GM12891 (cell line): ENCODE measurements around the gene RNF169.
A peak's percentile ranks its signal among the peaks of the same experiment; 100 is the strongest.
"Not testable (repeated sequence)": the region's sequence is repeated elsewhere in the genome, so short reads cannot be mapped to it uniquely, and the experiment has no call there.

ENCODE experiments used
- DNase-seq: peaks from one replicate; pipeline ENCODE4 v3.0.0; 2011; ENCODE audit warnings: low spot score; ENCODE audit not compliant: insufficient read length
- FAIRE-seq: peaks from 2 replicates; lab custom pipeline; 2011; peaks lifted over from hg19 to GRCh38; lab: Jason Lieb, UNC
- PAX5 ChIP-seq: IDR thresholded peaks from 2 replicates; pipeline ENCODE4 v1.6.1; 2011; ENCODE audit warnings: low read length, moderate library complexity, mild to moderate bottlenecking; ENCODE audit not compliant: insufficient read depth, severe bottlenecking
- POLR2A ChIP-seq: IDR thresholded peaks from 2 replicates; pipeline ENCODE4 v1.6.1; 2011; ENCODE audit warnings: low read depth, low read length, control low read depth
- POLR2AphosphoS5 ChIP-seq: IDR thresholded peaks from 2 replicates; pipeline ENCODE4 v1.6.1; 2011; ENCODE audit warnings: low read depth, low read length, control low read depth
- POU2F2 ChIP-seq: IDR thresholded peaks from 2 replicates; pipeline ENCODE4 v1.6.1; 2011; ENCODE audit warnings: low read depth, mild to moderate bottlenecking, control low read depth, low read length, moderate library complexity
- SPI1 ChIP-seq: IDR thresholded peaks from 2 replicates; pipeline ENCODE4 v1.6.1; 2011; ENCODE audit warnings: low read depth, low read length, control low read depth
- TAF1 ChIP-seq: IDR thresholded peaks from 2 replicates; pipeline ENCODE4 v1.6.1; 2011; ENCODE audit warnings: low read depth, low read length, control low read depth

RNF169 gene

DNA sequence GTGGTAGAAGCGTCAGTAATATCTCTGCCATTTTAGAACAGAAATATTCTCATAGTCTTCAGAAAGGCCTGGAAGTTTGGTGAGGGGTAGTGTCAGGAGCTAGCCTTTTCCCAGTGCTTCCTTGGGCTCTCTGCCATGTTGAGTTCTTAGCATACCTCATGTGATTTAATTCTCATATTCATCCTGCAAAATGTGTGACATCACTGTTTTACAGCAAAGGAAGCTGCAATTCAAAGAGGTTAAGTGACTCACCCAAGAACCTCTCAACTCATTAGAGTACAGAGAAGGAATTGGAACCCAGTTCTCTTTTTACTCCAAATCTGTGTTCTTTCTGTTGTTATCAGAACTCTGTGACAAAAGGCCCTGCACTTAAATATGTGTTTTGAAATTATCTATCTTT, 72.1 kb downstream of the RNF169 start:
- DNase-seq (no peak), FAIRE-seq (no peak)
- TF ChIP-seq PAX5 (no peak), POLR2AphosphoS5 (no peak), POU2F2 (no peak), TAF1 (no peak), POLR2A (no peak), SPI1 (no peak)

DNA sequence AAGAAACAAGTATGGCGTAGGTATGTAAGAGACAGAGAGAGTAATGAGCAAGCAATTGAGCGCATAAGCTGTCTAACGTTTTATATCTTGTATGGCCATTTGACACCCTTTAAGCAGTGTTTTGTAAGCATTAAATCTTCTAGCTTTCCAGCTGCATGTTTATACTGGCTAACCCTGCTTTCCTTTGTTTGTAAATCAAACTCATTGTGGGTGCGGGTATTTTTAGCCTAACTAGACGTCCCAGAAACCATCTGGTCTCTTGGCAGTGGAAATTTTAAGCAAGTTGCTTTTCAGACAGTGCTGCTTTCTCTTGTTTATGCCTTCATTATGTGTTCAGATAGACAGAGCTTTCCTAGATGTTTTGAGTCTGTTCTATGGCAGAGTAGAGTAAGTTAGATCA, 73.5 kb downstream of the RNF169 start:
- DNase-seq (no peak), FAIRE-seq (no peak)

DNA sequence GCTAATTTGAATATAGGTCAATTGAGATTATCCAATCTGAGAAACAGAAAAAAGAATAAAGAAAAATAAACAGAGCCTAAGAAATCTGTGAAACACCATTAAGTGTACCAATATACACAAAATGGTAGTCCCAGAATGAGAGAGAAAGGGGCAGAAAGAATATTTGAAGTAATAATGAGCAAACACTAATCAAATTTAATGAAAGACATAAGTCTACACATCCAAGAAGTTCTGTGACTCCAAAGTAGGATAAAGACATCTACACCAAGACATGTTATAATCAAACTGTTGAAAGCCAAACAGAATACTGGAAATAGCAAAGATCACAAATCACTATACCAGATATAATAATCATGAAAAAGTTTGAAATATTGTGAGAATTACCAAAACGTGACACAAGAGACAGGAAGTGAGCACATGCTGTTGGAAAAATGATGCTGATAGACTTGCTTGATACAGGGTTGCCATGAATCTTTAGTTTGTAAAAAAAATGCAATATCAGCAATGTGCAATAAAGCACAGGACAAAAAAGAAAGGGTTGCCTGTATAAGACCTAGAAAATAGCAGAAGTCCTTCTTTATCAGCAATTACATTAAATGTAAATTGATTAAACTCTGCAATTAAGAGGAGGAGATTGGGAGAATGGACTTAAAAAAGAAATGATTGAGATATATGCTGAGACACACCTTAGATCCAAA, 75.8 kb downstream of the RNF169 start:
- DNase-seq (no peak), FAIRE-seq (no peak)
- no peak for TF ChIP-seq POLR2AphosphoS5
- no peak for TF ChIP-seq POU2F2
- TF ChIP-seq SPI1, result no peak
- no peak for TF ChIP-seq POLR2A
- no peak for TF ChIP-seq PAX5
- no peak for TF ChIP-seq TAF1

More for the DNA sequence above, 73.5 kb downstream of the RNF169 start:
- TF ChIP-seq SPI1, result no peak
- TF ChIP-seq POU2F2, result no peak
- TF ChIP-seq PAX5, result no peak
- TF ChIP-seq POLR2AphosphoS5, result no peak
- TF ChIP-seq POLR2A, result no peak
- no peak for TF ChIP-seq TAF1

DNA sequence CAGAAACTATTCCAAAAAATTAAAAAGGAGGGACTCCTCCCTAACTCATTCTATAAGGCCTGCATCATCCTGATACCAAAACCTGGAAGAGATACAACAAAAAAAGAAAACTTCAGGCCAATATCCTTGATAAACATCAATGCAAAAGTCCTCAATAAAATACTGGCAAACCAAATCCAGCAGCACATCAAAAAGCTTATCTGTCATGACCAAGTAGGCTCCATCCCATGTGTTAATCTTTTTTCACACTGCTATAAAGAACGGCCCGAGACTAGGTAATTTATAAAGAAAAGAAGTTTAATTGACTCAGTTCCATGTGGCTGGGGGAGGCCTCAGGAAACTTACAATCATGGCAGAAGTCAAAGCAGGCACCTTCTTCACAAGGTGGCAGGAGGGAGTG, 76.9 kb downstream of the RNF169 start:
- not testable (repeated sequence) for DNase-seq, FAIRE-seq

DNA sequence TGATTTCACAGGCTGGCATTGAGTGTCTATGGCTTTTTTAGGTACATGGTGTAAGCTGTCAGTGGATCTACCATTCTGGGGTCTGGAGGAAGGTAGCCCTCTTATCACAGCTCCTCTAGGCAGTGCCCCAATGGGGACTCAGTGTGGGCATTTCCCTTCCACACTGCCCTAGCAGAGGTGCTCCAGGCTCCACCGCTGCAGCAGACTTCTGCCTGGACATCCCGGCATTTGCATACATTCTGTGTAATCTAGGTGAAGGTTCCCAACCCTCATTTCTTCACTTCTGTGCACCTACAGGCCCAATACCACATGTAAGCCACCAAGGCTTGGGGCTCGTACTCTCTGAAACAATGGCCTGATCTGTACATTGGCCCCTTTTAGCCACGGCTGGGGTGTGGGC, 78.3 kb downstream of the RNF169 start:
- TF ChIP-seq POU2F2 (peak; percentile 81; the same call in 1 of the 2 replicates), POLR2A (no peak)
- FAIRE-seq, result no peak
- no peak for DNase-seq

DNA sequence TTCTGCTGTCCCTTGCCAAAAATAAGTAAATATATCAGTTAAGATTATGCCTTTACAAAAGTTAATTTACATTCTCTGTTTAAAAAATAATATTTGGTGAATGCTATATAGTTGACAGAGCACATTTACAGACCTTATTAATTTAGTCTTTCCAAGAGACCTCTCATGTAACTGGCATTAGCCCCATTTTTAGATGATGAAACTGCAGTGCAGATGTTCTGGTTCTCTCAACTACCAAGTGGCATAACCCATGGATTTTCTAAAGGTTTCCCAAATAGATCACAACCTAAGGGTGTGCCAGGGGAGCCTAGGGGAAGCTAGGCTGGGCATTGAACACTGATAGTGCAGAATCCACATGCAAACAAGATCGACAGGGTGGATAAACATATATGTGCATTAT, 88.5 kb downstream of the RNF169 start:
- DNase-seq (no peak), FAIRE-seq (no peak)
- TF ChIP-seq POLR2A (no peak), POLR2AphosphoS5 (no peak), TAF1 (no peak), PAX5 (no peak)

DNA sequence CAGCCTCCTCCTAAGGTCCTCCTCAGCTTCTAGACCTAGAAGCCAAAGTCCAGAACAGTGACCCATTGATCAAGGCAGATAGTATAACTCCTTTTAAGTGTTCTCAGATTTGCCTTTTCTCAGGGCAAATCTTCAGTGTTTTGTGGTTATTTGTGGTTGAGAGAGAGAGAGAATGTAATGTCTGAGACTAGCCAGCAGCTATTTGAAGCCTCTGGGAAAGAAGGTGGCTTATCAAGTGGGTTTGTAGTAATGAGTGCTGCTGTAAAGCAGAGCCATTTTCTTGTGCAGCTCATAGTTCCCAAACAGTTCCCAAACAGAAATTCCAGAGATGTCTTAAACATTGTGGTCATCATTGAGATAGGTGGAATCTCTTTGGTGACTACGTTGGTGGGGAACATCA, 89.5 kb downstream of the RNF169 start:
- FAIRE-seq, result no peak
- TF ChIP-seq PAX5 (no peak), SPI1 (no peak), TAF1 (no peak), POLR2A (no peak), POU2F2 (no peak), POLR2AphosphoS5 (no peak)
- DNase-seq, result no peak

DNA sequence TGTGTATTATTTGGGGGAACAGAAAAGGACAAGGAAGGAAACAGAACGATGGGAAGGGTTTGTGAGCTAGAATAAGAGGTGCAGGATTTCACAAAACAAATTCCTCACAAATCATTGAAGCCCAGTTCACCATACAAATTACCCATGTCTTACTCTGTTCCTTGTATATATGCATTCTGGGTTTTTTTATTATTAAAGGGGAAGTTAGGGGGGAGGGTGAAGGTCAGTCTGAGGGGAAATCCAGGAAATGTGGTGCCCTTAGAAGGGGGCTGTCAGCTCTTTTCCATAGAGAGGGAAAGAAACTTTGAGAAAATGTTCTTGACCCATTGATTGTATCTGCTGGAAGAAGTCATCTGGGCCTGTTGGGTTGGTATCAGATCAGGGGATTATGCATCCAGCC, 90.8 kb downstream of the RNF169 start:
- no peak for DNase-seq
- TF ChIP-seq PAX5 (no peak), SPI1 (no peak), POLR2AphosphoS5 (no peak), TAF1 (no peak), POU2F2 (no peak), POLR2A (no peak)
- FAIRE-seq, result no peak

DNA sequence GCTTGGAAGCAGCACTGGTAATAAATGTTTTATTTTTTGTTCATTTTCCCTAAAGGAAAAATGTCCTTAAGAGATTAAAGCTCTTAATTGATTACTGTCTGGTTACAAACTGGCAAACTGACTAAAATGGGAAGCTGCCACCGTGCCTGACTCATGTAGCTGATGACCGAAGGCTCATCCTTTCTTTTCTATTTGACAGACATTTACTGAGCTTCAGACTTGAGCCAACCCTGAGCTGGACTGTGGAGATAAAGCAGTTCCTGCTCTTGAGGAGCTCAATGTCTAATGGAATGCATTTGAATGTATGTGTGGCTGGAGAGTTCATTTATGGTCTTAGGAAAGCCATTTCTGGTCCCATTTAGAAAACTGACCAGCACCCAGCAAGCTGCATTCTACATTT, 91.3 kb downstream of the RNF169 start:
- TF ChIP-seq TAF1, result no peak
- TF ChIP-seq POLR2AphosphoS5, result no peak
- no peak for TF ChIP-seq POU2F2
- TF ChIP-seq PAX5, result no peak
- TF ChIP-seq POLR2A, result no peak
- TF ChIP-seq SPI1, result no peak
- FAIRE-seq (no peak), DNase-seq (no peak)

DNA sequence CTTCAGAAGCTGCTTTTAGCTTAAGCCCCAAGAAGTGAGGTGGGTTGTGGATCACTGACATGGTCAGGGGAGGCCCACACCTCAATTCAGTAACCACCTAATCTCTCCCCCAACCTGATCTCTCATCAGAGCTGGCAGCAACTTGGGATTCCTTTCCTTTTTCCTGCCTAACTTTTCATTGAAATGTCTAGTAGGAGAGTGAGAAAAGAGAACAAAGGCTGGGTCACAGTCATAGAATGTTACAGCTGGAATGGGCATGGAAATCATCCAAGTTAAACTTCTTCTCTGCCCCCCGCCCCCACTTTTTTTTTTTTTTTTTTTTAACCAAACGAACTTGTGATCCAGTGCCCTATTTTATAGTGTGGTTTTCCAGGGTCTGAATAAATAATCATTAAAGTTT, 91.8 kb downstream of the RNF169 start:
- FAIRE-seq, result no peak
- TF ChIP-seq TAF1, result no peak
- no peak for TF ChIP-seq POLR2AphosphoS5
- DNase-seq, result no peak

DNA sequence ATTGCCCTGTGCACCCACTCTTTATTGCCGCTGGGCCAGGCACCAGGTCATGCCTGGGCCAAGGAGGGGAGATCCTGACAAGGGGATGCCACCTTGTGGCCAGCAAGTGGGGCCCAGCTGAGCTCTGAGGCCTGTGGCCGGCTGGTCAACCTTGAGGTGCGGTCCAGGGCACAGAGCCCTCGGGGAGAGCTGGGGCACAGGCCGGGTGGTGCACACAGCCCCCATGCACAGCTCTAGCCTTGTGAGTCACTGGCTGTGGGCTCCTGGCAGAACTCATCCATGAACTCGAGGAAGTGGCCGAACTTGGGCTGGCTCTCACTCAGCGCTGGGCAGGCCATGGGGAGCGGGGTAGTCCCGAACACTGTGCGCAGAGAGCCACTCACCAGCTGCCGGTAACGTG, 94.3 kb downstream of the RNF169 start:
- FAIRE-seq (no peak), DNase-seq (no peak)
- no peak for TF ChIP-seq SPI1
- TF ChIP-seq POLR2A, result no peak
- TF ChIP-seq PAX5, result no peak
- no peak for TF ChIP-seq POU2F2
- TF ChIP-seq POLR2AphosphoS5, result no peak
- TF ChIP-seq TAF1, result no peak

DNA sequence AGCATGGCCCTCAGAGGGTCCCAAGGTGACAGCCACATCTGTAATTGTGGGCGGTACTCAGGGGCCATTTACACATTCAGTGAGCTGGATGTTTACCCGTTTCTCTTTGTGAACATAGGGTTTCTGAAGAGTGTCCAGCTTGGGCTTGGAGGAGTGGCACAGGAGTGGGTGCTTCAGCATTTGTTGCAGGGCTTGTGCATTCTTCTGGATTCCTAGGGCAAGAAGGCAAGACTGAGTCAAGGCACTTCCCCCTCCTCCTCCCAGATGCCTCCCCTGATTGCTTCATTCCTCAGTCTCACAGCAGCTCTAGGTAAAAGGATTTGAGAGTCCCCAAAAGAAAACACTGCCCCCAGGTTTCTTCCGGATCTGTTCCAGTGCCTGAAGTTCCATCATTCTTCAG, 95.4 kb downstream of the RNF169 start:
- FAIRE-seq (no peak), DNase-seq (no peak)
- no peak for TF ChIP-seq SPI1
